GM21529 (cell line): ENCODE data around the gene SORCS2.

ENCODE experiments used
- ATAC-seq: cut with Tn5 transposase; IDR thresholded peaks from one replicate; pipeline ENCODE4 v1.9.1; 2021; ENCODE audit not compliant: unreplicated experiment

Gene SORCS2

GRCh38 chr4:7461230-7461629 lies 268.9 kb downstream of the SORCS2 start:
- no peak for ATAC-seq

- no peak for ATAC-seq
These were observed 270.2 kb downstream of the SORCS2 start for GRCh38 chr4:7462509-7462971.

- ATAC-seq, result no peak
These were observed 271.4 kb downstream of the SORCS2 start for GRCh38 chr4:7463566-7464258.

GRCh38 chr4:7464259-7464655 lies 271.9 kb downstream of the SORCS2 start:
- ATAC-seq, result no peak

GRCh38 chr4:7465017-7465416 lies 272.7 kb downstream of the SORCS2 start:
- ATAC-seq, result no peak

GRCh38 chr4:7466215-7466614 lies 273.9 kb downstream of the SORCS2 start:
- no peak for ATAC-seq

- no peak for ATAC-seq
These were observed 274.6 kb downstream of the SORCS2 start for GRCh38 chr4:7466904-7467303.

GRCh38 chr4:7467471-7467870 lies 275.1 kb downstream of the SORCS2 start:
- no peak for ATAC-seq

- no peak for ATAC-seq
These were observed 276.7 kb downstream of the SORCS2 start for GRCh38 chr4:7469023-7469422.

GRCh38 chr4:7470111-7470510 lies 277.8 kb downstream of the SORCS2 start:
- no peak for ATAC-seq

- no peak for ATAC-seq
These were observed 278.3 kb downstream of the SORCS2 start for GRCh38 chr4:7470522-7471128.

- ATAC-seq, result no peak
These were observed 280.2 kb downstream of the SORCS2 start for GRCh38 chr4:7472442-7473013.

GRCh38 chr4:7473081-7473480 lies 280.7 kb downstream of the SORCS2 start:
- ATAC-seq, result no peak

- ATAC-seq, result no peak
These were observed 282.0 kb downstream of the SORCS2 start for GRCh38 chr4:7474320-7474719.

- ATAC-seq, result no peak
These were observed 282.9 kb downstream of the SORCS2 start for GRCh38 chr4:7475207-7475606.

- no peak for ATAC-seq
These were observed 284.5 kb downstream of the SORCS2 start for GRCh38 chr4:7476820-7477219.

GRCh38 chr4:7477695-7478094 lies 285.4 kb downstream of the SORCS2 start:
- no peak for ATAC-seq

GRCh38 chr4:7478665-7479064 lies 286.3 kb downstream of the SORCS2 start:
- ATAC-seq, result no peak

- no peak for ATAC-seq
These were observed 288.1 kb downstream of the SORCS2 start for GRCh38 chr4:7480423-7480822.

GRCh38 chr4:7481227-7481626 lies 288.9 kb downstream of the SORCS2 start:
- ATAC-seq, result no peak

GRCh38 chr4:7485096-7485495 lies 292.8 kb downstream of the SORCS2 start:
- no peak for ATAC-seq

GRCh38 chr4:7486101-7486500 lies 293.8 kb downstream of the SORCS2 start:
- no peak for ATAC-seq
